GM18873 (cell line): ENCODE data around the gene PPP1R14C.
"Not testable (repeated sequence)": the region's sequence is repeated elsewhere in the genome, so short reads cannot be mapped to it uniquely, and the experiment has no call there.

Experiments
- ATAC-seq: cut with Tn5 transposase; IDR thresholded peaks from one replicate; pipeline ENCODE4 v1.9.1; 2021; ENCODE audit warnings: mild to moderate bottlenecking, moderate library complexity, moderate number of reproducible peaks; ENCODE audit not compliant: unreplicated experiment, low FRiP score

Gene PPP1R14C

GRCh38 chr6:150134280-150134920, 8.4 kb upstream of the PPP1R14C start:
- no peak for ATAC-seq

- ATAC-seq = not testable (repeated sequence)
Measured at GRCh38 chr6:150137711-150138110, 5.1 kb upstream of the PPP1R14C start.

- ATAC-seq = no peak
Measured at GRCh38 chr6:150138638-150139037, 4.2 kb upstream of the PPP1R14C start.

- ATAC-seq = no peak
Measured at GRCh38 chr6:150139533-150139932, 3.3 kb upstream of the PPP1R14C start.

- no peak for ATAC-seq
Measured at GRCh38 chr6:150140236-150140969, 2.4 kb upstream of the PPP1R14C start.

GRCh38 chr6:150142097-150142669, 661 bp upstream of the PPP1R14C start:
- ATAC-seq = no peak

- no peak for ATAC-seq
Measured at GRCh38 chr6:150143516-150144293, 861 bp downstream of the PPP1R14C start.

GRCh38 chr6:150144294-150144868, 1.5 kb downstream of the PPP1R14C start:
- ATAC-seq = no peak

GRCh38 chr6:150145427-150145826, 2.6 kb downstream of the PPP1R14C start:
- ATAC-seq = no peak

- no peak for ATAC-seq
Measured at GRCh38 chr6:150145830-150146229, 3.0 kb downstream of the PPP1R14C start.

GRCh38 chr6:150146436-150146835, 3.6 kb downstream of the PPP1R14C start:
- ATAC-seq = no peak

GRCh38 chr6:150149146-150149545, 6.3 kb downstream of the PPP1R14C start:
- no peak for ATAC-seq

GRCh38 chr6:150150458-150150820, 7.6 kb downstream of the PPP1R14C start:
- no peak for ATAC-seq

- no peak for ATAC-seq
Measured at GRCh38 chr6:150150821-150151646, 8.2 kb downstream of the PPP1R14C start.

- ATAC-seq = no peak
Measured at GRCh38 chr6:150152891-150153876, 10.3 kb downstream of the PPP1R14C start.

- ATAC-seq = no peak
Measured at GRCh38 chr6:150153905-150154492, 11.2 kb downstream of the PPP1R14C start.

- ATAC-seq = no peak
Measured at GRCh38 chr6:150156460-150156859, 13.6 kb downstream of the PPP1R14C start.

GRCh38 chr6:150157081-150157480, 14.2 kb downstream of the PPP1R14C start:
- ATAC-seq = no peak
